ELF-1 (cell line): ENCODE results near the gene RGL4.
A peak's percentile ranks its signal among the peaks of the same experiment; 100 is the strongest.

Experiments
- DNase-seq: peaks from one replicate; pipeline ENCODE4 v3.0.0-alpha.2; 2016; ENCODE audit warnings: low read depth, low spot score

Gene RGL4

GRCh38 chr22:23678133-23678532, 12.7 kb upstream of the RGL4 start:
- DNase-seq, result peak; percentile 23

DNA sequence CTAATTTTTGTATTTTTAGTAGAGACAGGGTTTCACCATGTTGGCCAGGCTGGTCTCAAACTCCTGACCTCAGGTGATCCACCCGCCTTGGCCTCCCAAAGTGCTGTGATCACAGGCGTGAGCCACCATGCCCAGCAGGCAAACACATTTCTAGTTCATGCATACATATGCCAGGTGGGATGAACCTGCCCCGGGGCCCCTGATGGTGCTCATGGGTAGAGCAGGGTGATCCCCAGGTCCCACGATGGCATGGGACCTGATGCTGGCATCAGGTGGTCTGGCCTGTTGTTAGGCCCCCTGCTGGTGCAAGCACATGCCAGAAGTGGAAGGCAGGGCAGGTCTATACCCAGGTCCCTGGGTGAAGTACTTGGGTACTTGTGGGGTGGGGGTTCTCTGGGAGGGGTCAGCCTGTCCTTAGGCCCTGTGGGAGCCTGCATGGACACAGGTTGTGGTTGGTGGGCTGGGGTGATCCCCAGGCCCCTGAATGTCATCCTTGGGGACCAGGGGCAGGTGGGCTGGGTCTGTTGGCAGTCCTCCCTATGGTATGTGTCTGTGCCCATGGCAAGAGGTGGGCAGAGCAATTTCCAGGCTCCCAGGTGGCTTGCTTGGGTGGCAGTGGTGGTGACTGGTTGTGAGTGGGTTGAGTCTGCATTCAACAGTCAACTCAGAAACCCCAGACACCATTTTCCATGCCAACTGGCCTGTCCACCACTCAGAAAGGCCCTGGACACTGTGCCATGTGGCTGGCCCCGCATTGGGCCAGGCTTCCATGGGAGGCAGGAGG, 9.6 kb upstream of the RGL4 start:
- no peak for DNase-seq

- DNase-seq, result no peak
Measured at GRCh38 chr22:23682077-23682476, 8.7 kb upstream of the RGL4 start.

- peak; percentile 76 for DNase-seq
Measured at GRCh38 chr22:23682827-23683355, 7.9 kb upstream of the RGL4 start.

DNA sequence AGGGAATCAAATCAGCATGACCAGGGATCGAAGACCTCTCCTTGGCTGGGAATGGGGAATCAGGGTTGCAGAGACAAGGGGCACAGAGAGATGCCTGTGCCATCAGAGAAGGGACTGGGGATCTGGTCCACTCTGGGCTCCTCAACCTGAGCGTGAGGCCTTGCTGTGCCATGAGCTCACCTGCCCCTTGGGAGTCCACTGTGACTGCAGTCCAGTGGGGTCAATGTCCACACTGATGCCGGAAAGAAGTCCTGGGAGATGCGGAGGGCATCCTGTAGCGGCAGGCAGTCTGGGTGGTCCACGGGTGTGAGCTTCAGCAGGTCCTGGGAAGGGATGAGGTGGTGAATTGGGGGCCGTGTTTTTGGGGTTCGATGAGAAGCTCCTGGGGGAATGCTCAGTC, 7.3 kb upstream of the RGL4 start:
- DNase-seq, result no peak

GRCh38 chr22:23684026-23684425, 6.8 kb upstream of the RGL4 start:
- no peak for DNase-seq

- DNase-seq, result no peak
Measured at GRCh38 chr22:23684561-23685031, 6.2 kb upstream of the RGL4 start.

DNA sequence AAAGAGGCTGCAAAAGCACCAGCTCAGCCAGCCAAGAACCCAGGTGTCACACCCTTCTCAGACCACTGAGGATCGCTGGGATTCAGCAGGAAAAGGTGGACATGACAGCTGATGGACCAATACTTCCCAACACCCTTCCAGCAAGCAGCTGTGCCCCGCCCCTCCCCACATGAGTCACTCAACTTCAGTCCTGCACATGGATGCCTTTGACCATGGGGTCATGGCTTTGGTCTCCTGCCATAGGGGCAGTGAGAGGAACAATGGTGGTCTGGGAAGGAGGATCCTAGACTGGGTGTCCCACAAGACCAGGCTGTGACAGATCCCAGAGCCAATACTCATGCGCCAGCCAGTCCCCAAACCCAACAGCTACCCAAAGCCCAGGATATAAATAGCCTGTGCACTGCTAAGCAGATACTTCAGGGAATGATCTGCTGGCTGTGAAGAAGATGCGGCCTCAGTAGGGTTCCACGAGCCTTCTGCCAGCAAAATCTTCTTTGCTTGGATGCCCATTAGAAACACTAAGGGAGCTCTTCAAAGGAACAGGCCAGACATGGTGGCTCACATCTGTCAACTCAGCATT, 5.5 kb upstream of the RGL4 start:
- no peak for DNase-seq

DNA sequence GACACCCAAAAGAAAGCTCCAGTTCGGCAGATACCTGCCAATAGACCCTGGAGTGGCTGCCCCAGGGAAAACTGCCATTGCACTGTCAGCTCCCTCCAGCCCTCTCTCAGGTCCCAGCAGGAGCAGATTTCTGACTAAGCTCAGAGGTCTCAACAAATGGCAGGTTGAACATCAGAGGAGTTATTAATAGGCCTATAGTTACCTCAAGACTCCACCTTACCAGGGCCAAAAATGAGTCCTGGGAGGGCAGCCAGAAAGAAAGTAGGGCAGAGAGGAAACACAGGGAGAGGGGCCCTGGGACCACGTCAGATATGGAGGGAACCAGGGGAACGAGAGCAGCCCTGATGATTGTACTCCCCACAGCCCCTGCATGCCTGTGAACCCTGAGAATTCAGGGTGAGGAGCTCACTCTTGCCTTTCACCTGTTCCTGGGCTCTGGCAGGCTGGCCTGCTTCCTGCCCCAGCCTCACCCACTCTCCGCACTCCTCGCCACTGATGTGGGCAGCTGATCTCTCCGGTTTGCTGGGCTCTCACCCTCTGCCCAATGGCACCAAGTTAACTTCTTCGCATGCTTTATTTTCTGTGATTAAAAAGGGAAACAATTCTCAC, 4.3 kb upstream of the RGL4 start:
- DNase-seq, result no peak

DNA sequence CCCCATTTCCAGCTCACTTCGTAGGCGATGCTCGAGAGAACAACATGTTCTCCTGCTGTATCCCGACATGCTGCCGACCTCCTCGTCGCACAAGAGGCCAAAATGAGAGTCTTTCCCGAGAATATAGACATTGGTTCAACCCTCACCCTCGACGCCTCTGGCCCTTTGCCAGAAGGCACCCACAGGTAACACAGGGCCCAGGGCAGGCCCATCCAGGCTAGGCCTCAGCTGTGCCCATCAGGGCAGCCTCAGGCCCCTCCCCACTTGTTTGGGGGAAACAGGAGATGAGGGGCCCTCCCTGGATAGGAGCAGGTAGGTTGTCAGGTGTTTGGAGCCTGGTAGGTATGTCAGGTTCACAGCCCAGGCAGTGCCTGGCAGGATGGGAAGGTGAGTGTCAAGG, 2.7 kb upstream of the RGL4 start:
- no peak for DNase-seq

DNA sequence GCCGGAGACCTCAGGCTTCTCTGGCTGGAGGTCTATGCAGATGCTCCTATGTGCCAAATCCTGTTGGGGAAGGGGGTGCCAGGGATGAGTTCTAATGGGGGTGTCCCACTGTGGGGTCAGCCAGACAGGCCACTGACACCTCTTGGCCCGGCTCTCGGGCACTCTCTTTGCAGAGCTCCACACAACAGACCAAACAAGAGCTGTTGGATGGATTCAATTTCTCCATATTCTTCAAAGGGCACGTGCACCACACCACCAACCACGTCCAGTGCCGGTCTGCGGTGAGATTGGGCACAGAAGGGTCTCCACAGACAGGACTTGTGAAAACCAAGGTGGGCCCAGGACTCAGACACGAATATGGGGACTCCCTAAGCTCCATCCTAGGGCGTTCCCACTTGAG, 2.2 kb upstream of the RGL4 start:
- no peak for DNase-seq

DNA sequence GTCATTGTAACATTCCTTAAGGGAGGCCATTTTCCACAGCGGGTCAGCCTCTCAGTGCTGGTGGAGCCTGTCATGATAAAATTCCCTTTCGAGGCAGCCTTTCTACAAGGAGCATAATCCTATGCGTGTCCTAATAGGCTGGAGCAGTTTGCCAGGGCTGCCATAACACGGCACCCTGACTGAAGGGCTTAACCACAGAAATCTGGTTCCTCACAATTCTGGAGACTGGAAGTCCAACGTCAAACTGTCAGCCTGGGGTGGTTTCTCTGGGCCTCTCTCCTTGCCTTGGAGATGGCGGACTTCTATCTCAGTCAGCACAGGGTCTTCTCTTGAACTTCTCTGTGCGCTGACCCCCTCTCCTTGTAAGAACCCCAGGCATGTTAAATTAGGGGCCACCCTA, 1.4 kb upstream of the RGL4 start:
- no peak for DNase-seq

- DNase-seq, result no peak
Measured at GRCh38 chr22:23691748-23692423, 1.1 kb downstream of the RGL4 start.

- peak; percentile 28 for DNase-seq
Measured at GRCh38 chr22:23692598-23693291, 1.9 kb downstream of the RGL4 start.

DNA sequence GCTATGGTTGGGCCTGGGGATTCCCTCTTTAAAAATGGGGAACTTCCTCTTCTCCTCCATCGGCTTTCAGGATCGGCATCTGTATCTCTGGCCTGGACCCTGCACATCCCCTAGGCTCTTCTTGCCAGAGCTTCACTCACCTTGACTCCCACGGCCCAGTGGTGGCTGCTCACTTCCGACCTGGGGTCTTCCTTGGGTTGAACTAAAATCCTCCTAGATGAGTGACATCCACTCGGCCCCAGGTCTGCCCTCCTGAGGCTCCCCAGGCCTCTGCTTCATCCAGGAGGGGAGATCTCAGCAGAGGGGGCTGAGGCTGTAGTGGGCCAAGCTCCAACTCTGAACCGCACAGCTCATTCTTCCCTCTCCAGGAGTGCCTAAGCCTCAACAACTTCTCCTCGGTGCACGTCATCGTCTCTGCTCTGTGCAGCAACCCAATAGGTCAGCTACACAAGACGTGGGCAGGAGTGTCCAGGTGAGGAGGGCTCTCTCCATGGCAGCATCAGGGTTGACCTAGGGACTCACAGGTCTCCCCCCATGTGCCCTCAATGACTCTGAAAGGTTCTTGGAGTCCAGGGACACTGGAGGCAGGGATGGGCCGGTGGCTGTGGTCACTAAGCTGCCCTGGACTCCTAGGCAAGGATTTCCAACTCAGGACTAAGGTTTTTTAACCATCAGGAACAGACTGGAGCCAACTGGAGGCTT, 3.3 kb downstream of the RGL4 start:
- no peak for DNase-seq

DNA sequence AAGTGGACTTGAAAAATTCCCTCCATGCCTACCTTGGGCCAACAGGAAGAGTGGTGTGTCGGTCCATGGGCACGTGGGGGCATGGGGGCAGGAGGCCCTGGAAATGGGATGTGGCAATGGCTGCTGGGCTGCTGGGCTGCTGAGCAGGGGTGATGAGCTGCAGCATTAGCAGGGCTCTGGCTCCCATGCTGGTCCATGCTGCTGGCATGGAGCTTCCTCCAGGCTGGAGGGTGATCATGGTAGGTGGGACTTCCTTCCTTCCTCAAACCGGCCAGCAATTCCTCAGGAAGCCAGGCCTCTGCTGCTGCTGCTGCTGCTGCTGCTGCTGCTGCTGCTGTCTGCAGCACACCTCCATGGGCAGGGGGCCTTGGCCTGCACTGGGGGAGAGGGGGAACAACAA, 4.3 kb downstream of the RGL4 start:
- no peak for DNase-seq

- DNase-seq, result no peak
Measured at GRCh38 chr22:23695571-23696325, 4.9 kb downstream of the RGL4 start.

DNA sequence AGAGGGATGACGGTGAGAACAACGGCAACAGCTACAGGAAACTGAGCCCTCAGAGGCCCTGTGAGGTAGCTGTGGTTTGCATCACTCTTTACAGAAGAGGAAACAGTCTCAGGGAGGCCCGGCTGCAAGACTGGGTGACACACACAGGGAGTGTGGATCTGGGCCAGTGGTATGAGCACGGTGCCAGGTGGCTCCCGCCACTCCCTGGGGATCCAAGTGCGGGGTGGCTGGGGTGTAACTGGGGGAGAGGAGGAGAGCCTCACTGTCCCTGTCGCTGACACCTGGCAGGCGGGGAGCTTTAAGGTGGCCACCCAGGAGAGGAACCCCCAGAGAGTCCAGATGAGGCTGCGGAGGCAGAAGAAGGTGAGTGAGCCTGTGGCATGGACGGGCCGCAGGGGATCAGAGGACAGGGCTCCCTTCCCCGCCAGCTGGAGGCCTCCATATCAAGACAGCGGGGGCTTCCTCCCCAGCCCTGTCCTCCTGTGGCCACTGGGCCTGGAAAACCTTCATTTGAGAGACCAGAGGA, 5.6 kb downstream of the RGL4 start:
- DNase-seq, result no peak

DNA sequence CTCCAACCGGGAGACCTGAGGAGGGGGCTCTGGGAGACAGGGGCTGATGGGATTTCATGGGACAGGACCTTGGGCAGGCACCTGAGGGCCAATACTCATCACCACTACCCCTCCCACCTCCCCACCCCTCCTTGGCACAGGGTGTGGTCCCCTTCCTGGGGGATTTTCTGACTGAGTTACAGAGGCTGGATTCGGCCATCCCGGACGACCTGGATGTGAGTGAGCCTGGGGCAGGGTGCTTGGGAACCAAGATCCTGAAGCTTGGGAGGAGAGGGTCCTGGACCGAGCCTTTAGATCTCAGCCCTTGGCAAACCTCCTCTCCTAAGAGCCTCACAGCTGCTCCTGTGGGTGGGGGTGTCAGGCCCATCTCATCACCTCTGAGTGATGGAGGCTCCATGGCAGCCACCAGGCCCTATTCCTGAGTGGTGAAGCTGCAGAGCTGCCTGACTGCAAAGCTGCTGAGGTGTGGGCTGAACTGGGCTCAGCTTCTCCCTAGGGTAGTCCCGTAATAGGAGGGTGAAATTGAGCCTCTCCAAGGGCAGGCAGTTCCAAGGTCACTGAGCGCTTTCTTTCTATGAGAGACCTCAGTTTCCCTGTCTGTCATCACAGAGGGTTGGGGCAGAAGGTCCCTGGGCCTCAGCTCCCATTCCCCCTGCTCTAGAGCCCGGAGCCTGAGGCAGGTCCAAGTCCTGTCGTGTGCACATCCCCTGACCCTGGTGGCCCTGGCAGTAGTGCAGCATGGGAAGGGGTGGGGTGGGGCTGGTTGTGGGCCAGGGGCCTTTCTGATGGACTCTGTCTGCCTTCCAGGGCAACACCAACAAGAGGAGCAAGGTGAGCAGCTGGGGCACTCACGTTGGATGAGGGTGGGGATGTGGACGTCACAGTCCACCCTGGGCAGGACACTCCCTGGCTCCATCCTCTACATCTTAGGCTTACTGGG, 6.5 kb downstream of the RGL4 start:
- no peak for DNase-seq
